Suppressor macrophage treated with lipopolysaccharide for 1 hour (primary cell): ENCODE measurements around the gene SMG7.

Experiments
- DNase-seq, 3 donors: peaks; one replicate each; pipeline ENCODE4 v3.0.0-alpha.2; 2020 to 2022

The SMG7 gene

DNA sequence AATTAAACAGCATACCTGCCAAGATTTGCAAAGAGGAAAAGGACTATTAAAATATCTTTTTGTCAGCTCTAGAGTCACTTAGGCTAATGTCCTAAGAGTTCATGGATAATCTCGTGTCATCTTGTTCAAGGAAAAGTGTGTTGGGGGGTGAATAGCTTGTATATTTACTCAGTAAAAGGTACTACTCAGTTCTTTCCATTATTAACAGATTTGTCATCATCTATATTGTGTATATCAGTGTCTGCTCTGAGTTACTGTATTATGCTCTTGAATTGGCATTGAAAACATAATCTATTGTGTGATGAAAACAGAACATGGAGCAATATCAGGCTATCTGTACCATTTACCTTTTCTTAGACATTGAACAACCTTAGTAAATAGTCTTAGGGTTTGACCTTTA is 41.9 kb downstream of the SMG7 start:
- DNase-seq, result no peak

- DNase-seq, result peak; percentile 6 to 42 (median 25)
Measured at GRCh38 chr1:183515002-183515689, 42.8 kb downstream of the SMG7 start.

DNA sequence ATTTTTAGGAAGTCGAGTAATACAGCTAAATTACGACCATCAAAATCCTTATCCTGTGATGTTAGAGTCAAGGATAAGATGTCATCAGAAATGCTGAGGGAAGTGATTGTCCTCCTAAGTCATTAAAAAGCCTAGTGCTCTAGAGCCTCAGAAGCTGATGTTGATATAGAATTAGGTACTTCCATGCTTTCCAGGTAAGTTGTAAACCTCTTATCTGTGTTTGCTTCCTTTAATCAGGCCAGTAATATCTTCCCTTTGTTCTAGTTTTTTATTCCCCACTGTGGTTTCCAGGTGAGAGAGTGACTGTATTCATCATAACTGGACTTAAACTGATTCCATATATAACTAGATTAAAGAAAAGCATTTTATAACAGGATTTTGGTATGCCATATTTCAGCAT is 44.4 kb downstream of the SMG7 start:
- no peak for DNase-seq

DNA sequence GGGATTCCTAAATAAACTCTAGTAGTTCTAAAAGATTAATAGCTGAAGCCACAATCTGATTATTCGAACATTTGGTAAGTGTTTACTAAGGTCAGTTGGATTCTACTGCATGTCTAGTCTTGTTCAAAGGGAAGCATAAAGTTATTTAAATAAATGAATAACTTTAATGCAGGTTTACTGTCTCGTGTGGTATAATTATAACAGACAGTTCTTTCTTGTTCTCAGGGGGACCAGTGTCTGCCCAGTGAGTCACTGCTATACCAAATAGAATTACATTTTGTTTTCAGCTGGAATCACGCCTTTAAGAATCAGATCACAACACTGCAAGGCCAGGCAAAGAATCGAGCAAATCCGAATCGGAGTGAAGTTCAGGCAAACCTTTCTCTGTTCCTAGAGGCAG is 45.1 kb downstream of the SMG7 start:
- no peak for DNase-seq

- no peak for DNase-seq
Measured at GRCh38 chr1:183520379-183520778, 48.1 kb downstream of the SMG7 start.

- DNase-seq, result no peak
Measured at GRCh38 chr1:183522104-183522503, 49.8 kb downstream of the SMG7 start.

DNA sequence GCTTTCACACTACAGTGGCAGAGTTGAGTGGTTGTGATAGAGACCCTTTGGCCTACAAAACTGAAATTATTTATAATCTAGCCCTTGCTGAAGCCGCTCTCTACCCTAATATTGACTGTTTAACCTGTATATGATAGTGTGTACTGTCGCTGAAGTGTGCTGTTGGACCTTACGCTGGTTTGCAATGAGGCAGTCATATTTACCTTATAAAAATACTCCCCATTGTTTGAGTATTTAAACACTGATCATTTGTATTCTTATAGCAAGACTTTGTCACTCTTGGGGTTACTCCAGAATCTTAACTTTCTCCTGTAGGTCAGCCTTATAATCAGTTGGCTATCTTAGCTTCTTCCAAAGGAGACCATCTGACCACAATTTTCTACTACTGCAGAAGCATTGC is 56.3 kb downstream of the SMG7 start:
- no peak for DNase-seq

- no peak for DNase-seq
Measured at GRCh38 chr1:183533617-183534174, 61.4 kb downstream of the SMG7 start.

DNA sequence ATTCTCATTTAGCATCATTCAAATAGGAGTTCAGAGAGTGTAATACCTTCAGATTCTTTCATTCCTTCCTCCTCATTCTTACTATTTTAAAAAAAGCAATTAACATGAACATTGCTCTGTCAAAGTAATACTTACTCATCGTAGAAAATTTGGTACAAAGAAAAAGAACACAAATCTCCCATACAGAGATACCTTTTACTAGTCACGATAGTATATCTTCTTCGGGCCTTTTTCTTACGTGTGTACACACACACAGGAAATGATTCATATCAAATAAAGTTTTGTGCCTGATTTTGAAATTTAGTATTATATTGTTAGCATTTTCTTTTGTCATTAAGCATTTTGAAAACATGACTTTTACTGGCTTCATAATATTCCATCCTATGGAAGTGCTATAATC is 65.1 kb downstream of the SMG7 start:
- DNase-seq, result no peak

DNA sequence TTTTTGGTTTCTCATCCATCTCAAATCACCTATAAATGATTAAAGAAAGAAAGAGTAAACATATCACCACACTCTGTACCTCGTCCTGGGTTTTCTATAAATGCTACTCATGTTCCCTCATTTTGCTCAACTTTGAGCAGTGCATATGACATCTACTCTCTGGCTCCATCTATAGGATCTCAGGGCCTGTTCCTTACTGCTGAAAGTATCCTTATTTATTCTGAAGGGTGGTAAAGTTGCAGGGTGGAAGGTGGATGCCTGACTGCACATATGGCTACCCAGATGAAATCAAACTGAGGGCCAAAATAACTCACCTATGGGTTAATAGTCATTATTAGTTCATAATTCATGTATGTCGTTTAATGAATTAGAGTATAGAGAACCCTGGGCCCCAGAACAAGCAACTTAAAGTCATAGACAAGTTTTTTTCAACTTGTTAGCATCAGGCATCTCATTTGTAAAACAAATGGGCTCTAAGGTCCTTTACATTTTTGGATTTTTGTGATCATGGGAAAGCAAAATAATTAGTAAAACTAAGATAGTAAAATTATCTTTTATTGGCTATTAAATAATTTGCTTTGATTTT is 71.4 kb downstream of the SMG7 start:
- DNase-seq, result peak; percentile 63 to 75 (median 69)

- no peak for DNase-seq
Measured at GRCh38 chr1:183544598-183545297, 72.4 kb downstream of the SMG7 start.

DNA sequence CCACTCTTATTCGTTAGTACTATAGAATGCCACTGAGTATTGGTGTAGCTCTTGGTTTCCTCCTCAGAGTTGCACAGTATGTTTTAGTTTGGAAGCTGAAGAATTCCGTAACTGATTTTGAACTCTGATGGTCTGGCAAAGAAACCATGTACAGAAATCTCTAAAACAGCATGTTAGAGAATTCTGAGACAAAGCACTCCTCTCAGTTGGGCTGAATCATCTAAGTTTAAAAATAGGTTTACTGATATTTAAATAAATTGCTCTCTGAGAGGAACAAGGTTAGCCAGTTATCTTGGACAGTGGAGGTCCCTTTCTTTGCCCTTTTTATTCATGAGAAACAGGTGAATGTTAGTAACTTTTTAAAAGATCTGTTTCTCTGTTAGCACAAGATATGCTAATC is 74.1 kb downstream of the SMG7 start:
- no peak for DNase-seq

DNA sequence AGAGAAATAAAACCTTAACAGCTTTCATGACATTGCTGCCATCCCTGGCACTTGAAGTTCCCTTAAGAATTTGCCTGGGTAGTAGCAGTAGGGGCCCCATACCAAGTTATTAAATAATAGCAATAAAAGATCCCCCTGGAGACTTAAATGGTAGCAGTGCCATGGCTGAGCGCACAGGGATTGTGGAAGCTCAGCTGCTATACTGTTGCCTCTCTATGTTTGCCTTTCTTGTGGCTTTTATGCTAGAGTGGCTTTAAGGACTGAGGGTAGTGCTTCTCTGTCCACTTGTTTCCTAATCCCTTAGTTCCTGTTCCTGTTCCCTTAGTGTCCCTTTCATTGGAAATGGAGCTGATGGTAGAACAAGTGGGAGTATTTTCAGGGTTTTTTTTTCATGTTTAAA is 75.8 kb downstream of the SMG7 start:
- peak in 2 of 3 donors; percentile 36 to 64 for DNase-seq

- DNase-seq, result peak in 2 of 3 donors; percentile 46 to 64
Measured at GRCh38 chr1:183550915-183551314, 78.6 kb downstream of the SMG7 start.

DNA sequence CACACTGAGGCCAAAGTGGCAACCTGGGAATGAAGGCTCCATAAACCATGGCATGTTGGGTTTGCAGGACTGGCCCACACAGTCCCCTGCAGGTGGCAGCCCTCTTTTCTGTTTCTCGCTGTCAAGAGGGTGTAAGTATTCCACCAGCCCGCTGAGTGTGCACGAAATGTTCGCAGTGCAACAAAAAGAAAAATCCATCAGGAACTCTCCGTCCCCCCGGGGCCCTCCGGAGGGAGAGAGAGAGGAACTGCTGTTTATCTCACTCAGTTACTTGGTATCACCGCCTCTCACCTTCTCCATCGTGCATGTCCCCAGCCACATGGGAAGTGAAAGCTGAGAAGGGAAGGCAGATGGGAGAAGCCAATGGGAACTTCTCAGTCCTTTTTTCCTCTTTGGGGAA is 79.6 kb downstream of the SMG7 start:
- peak in 2 of 3 donors; percentile 58 to 62 for DNase-seq

DNA sequence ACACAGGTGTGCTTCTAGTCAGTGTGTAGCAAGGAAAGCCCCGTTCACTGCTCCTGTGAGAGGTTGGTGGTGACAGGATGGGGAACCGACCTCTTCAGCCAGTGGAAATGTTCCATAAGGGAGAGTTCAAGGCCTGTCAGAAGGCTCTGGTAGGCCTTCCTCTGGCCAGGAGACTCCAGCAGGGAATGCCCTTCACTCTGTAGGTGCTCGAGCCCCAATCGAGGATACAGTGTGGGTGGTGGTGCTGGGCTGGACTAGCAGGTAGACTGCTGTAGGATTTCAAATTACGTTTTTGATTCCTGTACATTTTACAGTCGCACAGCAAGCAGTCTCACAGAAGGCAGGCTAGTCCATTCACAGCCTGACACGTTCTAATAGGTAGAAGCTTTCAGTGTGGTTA is 80.1 kb downstream of the SMG7 start:
- DNase-seq, result peak in 2 of 3 donors; percentile 65 to 68

DNA sequence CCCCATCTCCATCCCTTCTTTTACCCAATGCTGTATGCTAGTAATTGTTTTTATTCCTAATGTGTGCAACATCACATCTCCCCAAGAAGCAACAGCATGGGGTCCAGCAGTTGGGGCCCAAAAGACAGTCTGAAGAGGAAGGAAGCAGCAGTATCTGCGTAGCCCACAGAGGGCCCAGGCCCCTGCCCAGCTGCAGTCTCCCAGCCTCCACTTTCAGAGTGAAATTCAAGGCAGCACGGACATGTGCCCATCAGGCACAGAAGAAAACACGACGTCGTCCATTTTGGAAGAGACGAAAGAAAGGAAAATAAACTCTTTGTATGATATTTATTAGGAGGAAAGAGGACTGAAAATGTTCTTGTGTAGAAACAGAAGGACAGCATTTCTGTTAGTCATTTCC is 80.6 kb downstream of the SMG7 start:
- DNase-seq, result peak; percentile 64 to 74 (median 72)

- DNase-seq, result peak in 2 of 3 donors; percentile 67 to 73
Measured at GRCh38 chr1:183553331-183553730, 81.0 kb downstream of the SMG7 start.

GRCh38 chr1:183553764-183554163 is 81.5 kb downstream of the SMG7 start:
- DNase-seq, result peak in 1 of 3 donors; percentile 59

DNA sequence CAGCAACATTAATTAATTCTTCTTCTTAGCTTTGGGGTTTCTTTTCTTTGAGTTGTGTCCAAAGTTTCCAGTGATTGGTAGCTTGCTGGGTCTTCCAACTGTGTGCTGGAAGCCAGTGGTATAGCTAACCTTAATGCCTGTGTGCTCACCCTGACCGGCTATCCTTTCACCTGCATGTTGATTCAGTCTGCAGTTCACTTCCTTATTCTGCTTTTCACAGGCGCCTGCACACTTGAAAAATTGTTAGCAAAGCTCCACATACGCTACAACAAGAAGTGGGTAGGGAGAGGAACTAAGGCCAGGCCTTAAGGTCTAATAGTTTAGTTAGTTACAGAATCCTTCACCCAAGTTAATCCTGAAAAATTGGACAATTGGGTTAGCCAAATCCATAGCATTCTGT is 82.3 kb downstream of the SMG7 start:
- DNase-seq, result peak in 2 of 3 donors; percentile 36 to 49

GRCh38 chr1:183559061-183559460 is 86.8 kb downstream of the SMG7 start:
- peak in 2 of 3 donors; percentile 7 to 22 for DNase-seq

- peak in 2 of 3 donors; percentile 14 to 27 for DNase-seq
Measured at GRCh38 chr1:183562701-183563100, 90.4 kb downstream of the SMG7 start.

DNA sequence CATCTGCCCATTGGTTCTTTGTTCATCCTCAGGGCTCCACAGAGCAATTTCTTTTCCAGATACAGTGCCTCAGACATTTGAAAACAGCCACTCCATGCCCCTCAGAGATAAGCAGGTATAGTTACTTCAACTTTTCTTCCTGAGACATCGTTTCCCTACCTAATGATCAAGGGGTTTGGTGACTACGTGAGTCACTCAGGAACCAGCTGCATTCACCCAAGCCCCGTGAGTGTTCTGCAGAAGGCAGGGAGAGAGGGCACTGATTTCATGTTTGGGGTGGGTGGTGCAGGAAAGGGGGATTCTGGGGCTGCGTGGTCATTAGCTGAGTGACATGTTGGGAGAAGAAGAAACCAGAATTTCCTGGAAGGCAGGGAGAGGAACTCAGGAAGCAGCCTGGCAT is 93.0 kb downstream of the SMG7 start:
- peak in 1 of 3 donors; percentile 43 for DNase-seq

DNA sequence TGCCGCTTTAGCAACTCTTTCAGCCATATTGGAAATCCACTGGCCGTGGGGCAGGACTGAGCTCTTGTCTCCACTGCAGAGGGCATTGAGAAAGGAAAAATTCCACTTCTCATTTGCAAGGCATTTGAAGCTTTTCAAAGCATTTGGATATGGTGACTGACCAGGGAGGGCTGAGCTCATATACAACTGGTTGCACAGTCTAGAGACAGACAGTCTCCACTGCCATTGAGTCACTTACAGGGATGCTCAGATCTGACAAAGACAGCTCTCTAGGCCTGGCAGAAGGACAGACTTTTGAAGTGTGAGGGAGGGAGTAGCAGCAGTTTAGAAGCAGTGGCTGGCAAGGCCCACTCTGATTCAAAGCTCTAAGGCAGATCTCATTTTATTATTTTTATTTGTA is 93.7 kb downstream of the SMG7 start:
- peak in 1 of 3 donors; percentile 31 for DNase-seq
